Prostate gland (tissue), 2 donors: ENCODE measurements around the gene ATP9B. TPM values are rescaled to one million over a fixed set of nuclear protein-coding genes. Genes with fewer than 3 reads are reported as not detected.
"Not testable (repeated sequence)": the region's sequence is repeated elsewhere in the genome, so short reads cannot be mapped to it uniquely, and the experiment has no call there.

Experiments
- DNase-seq: peaks from one replicate; pipeline ENCODE4 v3.0.0-alpha.2; 2019; ENCODE audit warnings: low spot score
- H3K27ac ChIP-seq, 2 donors: fragments of 200-600 bp; sonication (generic); 2 replicates each; pipeline ENCODE4 v1.5.1; 2017 to 2019
- H3K27me3 ChIP-seq: fragments of 200-600 bp; sonication (generic); replicated peaks from 2 replicates; pipeline ENCODE4 v1.5.1; 2019; ENCODE audit not compliant: insufficient read depth
- H3K36me3 ChIP-seq, 2 donors: fragments of 200-600 bp; sonication (generic); 1 replicate in 1 of 2; 2 replicates in 1 of 2; pipeline versions ENCODE4 v1.5.1 to v1.8.1; 2017 to 2019
- H3K4me1 ChIP-seq: fragments of 200-600 bp; sonication (generic); replicated peaks from 2 replicates; pipeline ENCODE4 v1.5.1; 2019
- H3K4me3 ChIP-seq, 2 donors: fragments of 200-600 bp; sonication (generic); 2 replicates each; pipeline ENCODE4 v1.5.1; 2017 to 2019
- H3K9me3 ChIP-seq: fragments of 200-600 bp; sonication (generic); 2 replicates; pipeline ENCODE4 v1.5.1; 2017
- POLR2A ChIP-seq: fragments of 450-650 bp; IDR thresholded peaks from one replicate; pipeline ENCODE4 v1.6.1; 2016; ENCODE audit warnings: antibody characterized with exemption, mild to moderate bottlenecking
- POLR2AphosphoS5 ChIP-seq: sonication (generic); formaldehyde crosslinking; IDR thresholded peaks from one replicate; pipeline ENCODE4 v1.6.1; 2017; ENCODE audit warnings: antibody characterized with exemption
- WGBS: methylation state at CpG from one replicate; pipeline ENCODE4 v1.1.5; 2018; 5-methylcytosine and 5-hydroxymethylcytosine counted together
- intact Hi-C: fragments of 100-400 bp; cut with DNase I; formaldehyde crosslinking; loops from one replicate; pipeline ENCODE4 v1.14.2; 2022
- total RNA-seq, 2 donors: library from RNA; depleted of rRNA; stranded (reverse); fragments of >200 nt; gene quantifications; one replicate each; pipeline ENCODE4 v1.1.0, GENCODE V29; 2016
- TF ChIP-seq, protein P1 (sequence below), 4 experiments: fragments of 200-600 bp in 2 of 4; fragments of 450-650 bp in 2 of 4; sonication (generic) in 2 of 4; IDR thresholded peaks; 1 replicate in 3 of 4; 2 replicates in 1 of 4; pipeline ENCODE4 v1.5.1; 2016 to 2019; ENCODE audit warnings: antibody characterized with exemption in 4 of 4, mild to moderate bottlenecking in 2 of 4, moderate library complexity in 2 of 4

The ATP9B gene
- total RNA-seq, 2 donors from 2014 or later, result 33.8 to 55.6 TPM

DNA sequence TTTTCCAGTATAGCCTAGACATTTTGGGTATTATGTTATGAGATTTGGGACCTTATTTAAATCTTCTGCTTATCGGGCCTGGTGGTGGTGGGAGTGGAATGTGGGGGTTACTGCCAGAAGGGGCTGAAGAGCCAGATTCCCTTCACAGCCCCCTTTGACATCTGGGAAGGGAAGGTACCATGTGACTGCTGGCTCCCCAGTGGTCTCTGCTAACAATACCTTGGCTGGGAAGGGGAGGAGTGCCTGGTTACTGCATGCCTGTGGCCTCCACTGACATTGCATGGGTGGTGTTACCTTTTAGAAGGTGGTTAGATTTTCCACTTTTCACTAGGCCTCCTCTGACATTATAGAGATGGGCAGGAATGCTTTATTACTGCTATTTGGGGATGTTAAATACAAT lies 8.0 kb downstream of the ATP9B start:
- no peak overlapping the region for H3K27ac ChIP-seq
- H3K4me3 ChIP-seq, result no peak overlapping the region
- no peak for DNase-seq
- H3K4me1 ChIP-seq, result no peaks in the 10 kb centered on the region
- TF ChIP-seq POLR2AphosphoS5 (no peak), POLR2A (no peak)
- TF ChIP-seq, protein P1, sequence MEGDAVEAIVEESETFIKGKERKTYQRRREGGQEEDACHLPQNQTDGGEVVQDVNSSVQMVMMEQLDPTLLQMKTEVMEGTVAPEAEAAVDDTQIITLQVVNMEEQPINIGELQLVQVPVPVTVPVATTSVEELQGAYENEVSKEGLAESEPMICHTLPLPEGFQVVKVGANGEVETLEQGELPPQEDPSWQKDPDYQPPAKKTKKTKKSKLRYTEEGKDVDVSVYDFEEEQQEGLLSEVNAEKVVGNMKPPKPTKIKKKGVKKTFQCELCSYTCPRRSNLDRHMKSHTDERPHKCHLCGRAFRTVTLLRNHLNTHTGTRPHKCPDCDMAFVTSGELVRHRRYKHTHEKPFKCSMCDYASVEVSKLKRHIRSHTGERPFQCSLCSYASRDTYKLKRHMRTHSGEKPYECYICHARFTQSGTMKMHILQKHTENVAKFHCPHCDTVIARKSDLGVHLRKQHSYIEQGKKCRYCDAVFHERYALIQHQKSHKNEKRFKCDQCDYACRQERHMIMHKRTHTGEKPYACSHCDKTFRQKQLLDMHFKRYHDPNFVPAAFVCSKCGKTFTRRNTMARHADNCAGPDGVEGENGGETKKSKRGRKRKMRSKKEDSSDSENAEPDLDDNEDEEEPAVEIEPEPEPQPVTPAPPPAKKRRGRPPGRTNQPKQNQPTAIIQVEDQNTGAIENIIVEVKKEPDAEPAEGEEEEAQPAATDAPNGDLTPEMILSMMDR (IDR thresholded peaks at IDR 0.05), result no peak
- H3K27me3 ChIP-seq, result no peaks in the 10 kb centered on the region
- no peaks in the 10 kb centered on the region for H3K36me3 ChIP-seq
- 76% methylated on average over 1 of the region's 1 CpG for WGBS
- intact Hi-C loops, result no loop called here
- no peaks in the 10 kb centered on the region for H3K9me3 ChIP-seq

DNA sequence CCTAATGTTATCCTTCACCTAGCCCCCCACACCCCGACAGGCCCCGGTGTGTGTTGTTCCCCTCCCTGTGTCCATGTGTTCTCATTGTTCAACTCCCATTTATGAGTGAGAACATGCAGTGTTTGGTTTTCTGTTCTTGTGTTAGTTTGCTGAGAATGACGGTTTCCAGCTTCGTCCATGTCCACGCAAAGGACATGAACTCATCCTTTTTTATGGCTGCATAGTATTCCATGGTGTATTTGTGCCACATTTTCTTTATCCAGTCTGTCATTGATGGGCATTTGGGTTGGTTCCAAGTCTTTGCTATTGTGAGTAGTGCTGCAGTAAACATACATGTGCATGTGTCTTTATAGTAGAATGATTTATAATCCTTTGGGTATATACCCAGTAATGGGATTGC lies 9.6 kb downstream of the ATP9B start:
- H3K4me3 ChIP-seq, intact Hi-C loops, H3K27ac ChIP-seq, H3K27me3 ChIP-seq, DNase-seq, H3K36me3 ChIP-seq, H3K4me1 ChIP-seq, H3K9me3 ChIP-seq: not testable (repeated sequence)
- 95% methylated on average over 5 of the region's 5 CpGs for WGBS

DNA sequence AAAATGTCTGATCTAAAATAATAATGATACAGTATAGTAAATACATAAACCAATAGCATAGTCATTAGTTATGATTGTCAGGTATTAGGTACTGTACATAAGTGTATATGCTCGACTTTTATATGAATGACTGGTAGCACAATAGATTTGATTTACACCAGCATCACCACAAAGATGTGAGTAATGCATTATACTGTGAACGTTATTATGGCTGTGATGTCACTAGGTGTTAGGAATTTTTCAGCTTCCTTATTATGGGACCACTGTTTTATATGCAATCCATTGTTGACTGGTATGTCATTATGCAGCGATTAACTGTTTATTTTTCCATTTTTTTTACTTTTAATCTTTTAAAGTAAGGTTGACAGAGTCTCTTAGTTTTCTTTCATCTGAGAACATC lies 23.7 kb downstream of the ATP9B start:
- Histone ChIP-seq H3K4me3 (no peak overlapping the region), H3K27ac (no peak overlapping the region), H3K27me3 (no peaks in the 10 kb centered on the region), H3K4me1 (no peaks in the 10 kb centered on the region), H3K36me3 (no peaks in the 10 kb centered on the region), H3K9me3 (no peaks in the 10 kb centered on the region)
- intact Hi-C loops, result no loop called here
- no peak for TF ChIP-seq POLR2A
- TF ChIP-seq, protein P1 (IDR thresholded peaks at IDR 0.05), result no peak
- TF ChIP-seq POLR2AphosphoS5, result no peak
- WGBS, result 49% methylated on average over 3 of the region's 3 CpGs
- DNase-seq, result no peak

DNA sequence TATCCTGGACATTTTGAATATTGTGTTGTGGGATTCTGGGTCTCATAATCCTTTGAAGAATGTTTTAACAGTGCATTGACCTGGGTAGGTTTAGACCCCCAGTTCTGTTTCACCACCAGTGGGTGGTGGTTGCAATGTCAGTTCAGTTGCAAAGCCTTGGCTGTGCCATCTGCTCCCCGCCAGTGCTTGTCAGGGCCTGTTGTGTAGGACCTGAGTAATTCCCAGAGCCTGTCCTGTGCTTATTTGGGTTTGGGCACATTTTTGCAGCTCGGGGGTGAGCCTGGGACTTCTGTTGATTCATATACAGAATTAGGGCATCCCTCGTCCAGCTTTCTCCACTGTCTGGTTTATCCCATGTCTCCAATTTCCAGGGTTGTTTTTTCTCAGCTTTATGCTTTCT lies 24.8 kb downstream of the ATP9B start:
- WGBS, result 61% methylated on average over 3 of the region's 3 CpGs
- Histone ChIP-seq H3K36me3 (no peaks in the 10 kb centered on the region), H3K4me1 (no peaks in the 10 kb centered on the region), H3K27ac (no peak overlapping the region), H3K27me3 (no peaks in the 10 kb centered on the region), H3K9me3 (no peaks in the 10 kb centered on the region), H3K4me3 (no peak overlapping the region)
- no peak for DNase-seq
- intact Hi-C loops, result no loop called here
- TF ChIP-seq POLR2AphosphoS5 (no peak), POLR2A (no peak)
- TF ChIP-seq, protein P1 (IDR thresholded peaks at IDR 0.05), result no peak

DNA sequence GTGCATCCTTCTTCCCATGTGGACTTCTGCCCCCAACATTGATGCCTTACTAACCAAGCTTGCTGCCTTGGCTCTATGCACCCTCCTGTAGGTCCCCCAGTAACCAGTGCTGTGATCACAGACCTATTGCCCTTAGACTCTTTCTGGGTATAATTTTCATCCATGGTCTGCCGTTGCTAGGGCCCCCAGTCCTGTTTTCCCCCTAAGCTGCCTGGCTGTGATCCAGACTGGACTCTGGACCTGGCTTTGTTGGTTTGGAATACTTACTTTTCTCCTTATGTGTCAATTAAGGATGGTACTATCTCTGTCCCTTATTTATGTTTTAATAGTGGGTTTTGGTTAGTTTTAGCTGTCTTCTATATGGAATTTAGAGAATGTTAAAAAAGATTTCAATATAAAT lies 26.0 kb downstream of the ATP9B start:
- TF ChIP-seq POLR2A, result no peak
- TF ChIP-seq POLR2AphosphoS5, result no peak
- TF ChIP-seq, protein P1 (IDR thresholded peaks at IDR 0.05), result no peak
- WGBS, result 50% methylated on average over 1 of the region's 1 CpG
- Histone ChIP-seq H3K4me1 (no peaks in the 10 kb centered on the region), H3K36me3 (no peaks in the 10 kb centered on the region), H3K9me3 (no peaks in the 10 kb centered on the region), H3K27me3 (no peaks in the 10 kb centered on the region), H3K27ac (no peak overlapping the region), H3K4me3 (no peak overlapping the region)
- no peak for DNase-seq
- intact Hi-C loops, result no loop called here
